GM23338 (cell line): ENCODE measurements around the gene ZCCHC17. TPM values are rescaled to one million over a fixed set of nuclear protein-coding genes. Genes with fewer than 3 reads are reported as not detected.

Experiments
- ATAC-seq: fragments of 200-7000 bp; cut with Tn5 transposase; 3 replicates; pipeline ENCODE4 v1.9.1; 2020
- DNase-seq: peaks from one replicate; pipeline ENCODE4 v3.0.0-alpha.2; 2015; ENCODE audit warnings: low spot score
- H2AFZ ChIP-seq: fragments of 200-600 bp; sonication (generic); 2 replicates; pipeline ENCODE4 v1.8.0; 2016; ENCODE audit warnings: antibody characterized with exemption, mild to moderate bottlenecking, moderate library complexity
- H3F3A ChIP-seq: fragments of 200-600 bp; sonication (generic); replicated peaks from 2 replicates; pipeline ENCODE4 v1.8.0; 2017; ENCODE audit warnings: antibody characterized with exemption, mixed run types, low read depth
- H3K27ac ChIP-seq: fragments of 200-600 bp; sonication (generic); 2 replicates; pipeline ENCODE4 v1.6.1; 2016; ENCODE audit warnings: low read depth
- H3K27me3 ChIP-seq: fragments of 200-600 bp; sonication (generic); 2 replicates; pipeline ENCODE4 v1.8.0; 2016; ENCODE audit warnings: mild to moderate bottlenecking, mixed run types, moderate library complexity; ENCODE audit not compliant: insufficient read depth
- H3K36me3 ChIP-seq: fragments of 200-600 bp; sonication (generic); 2 replicates; pipeline ENCODE4 v1.8.0; 2016; ENCODE audit warnings: mild to moderate bottlenecking; ENCODE audit not compliant: insufficient read depth
- H3K4me1 ChIP-seq: fragments of 200-600 bp; sonication (generic); 2 replicates; pipeline ENCODE4 v1.8.0; 2016; ENCODE audit warnings: mild to moderate bottlenecking, moderate library complexity; ENCODE audit not compliant: insufficient read depth
- H3K4me2 ChIP-seq: fragments of 200-600 bp; sonication (generic); 2 replicates; pipeline ENCODE4 v1.7.1; 2017; ENCODE audit warnings: mixed run types
- H3K4me3 ChIP-seq: fragments of 200-600 bp; sonication (generic); 2 replicates; pipeline ENCODE4 v1.6.1; 2016; ENCODE audit warnings: mixed run types
- H3K79me2 ChIP-seq: fragments of 200-600 bp; sonication (generic); replicated peaks from 2 replicates; pipeline ENCODE4 v1.8.0; 2017; ENCODE audit warnings: mild to moderate bottlenecking; ENCODE audit not compliant: insufficient read depth
- H3K9me2 ChIP-seq: fragments of 200-600 bp; sonication (generic); 2 replicates; pipeline ENCODE4 v1.8.0; 2017; ENCODE audit not compliant: insufficient read depth
- H4K20me1 ChIP-seq: fragments of 200-600 bp; sonication (generic); replicated peaks from 2 replicates; pipeline ENCODE4 v1.8.0; 2017; ENCODE audit warnings: mild to moderate bottlenecking; ENCODE audit not compliant: insufficient read depth
- H3K27ac Mint-ChIP-seq: 2 replicates; pipeline ENCODE4 v1.8.0; 2020; ENCODE audit warnings: inconsistent platforms, mild to moderate bottlenecking, moderate library complexity, mixed read lengths
- H3K27me3 Mint-ChIP-seq: 3 replicates; pipeline ENCODE4 v1.8.0; 2022; ENCODE audit warnings: low read depth, mild to moderate bottlenecking, moderate library complexity, mixed read lengths, inconsistent platforms; ENCODE audit not compliant: insufficient read depth, poor library complexity
- H3K36me3 Mint-ChIP-seq: 3 replicates; pipeline ENCODE4 v1.8.0; 2021; ENCODE audit warnings: low read depth, mild to moderate bottlenecking, inconsistent platforms, moderate library complexity, mixed read lengths
- H3K4me1 Mint-ChIP-seq: 3 replicates; pipeline ENCODE4 v1.8.0; 2020; ENCODE audit warnings: mild to moderate bottlenecking, inconsistent platforms, mixed read lengths
- H3K4me3 Mint-ChIP-seq: 3 replicates; pipeline ENCODE4 v1.8.0; 2021; ENCODE audit warnings: moderate library complexity, mild to moderate bottlenecking, inconsistent platforms, mixed read lengths
- H3K9me3 Mint-ChIP-seq: 3 replicates; pipeline ENCODE4 v1.8.0; 2020; ENCODE audit warnings: moderate library complexity, mild to moderate bottlenecking, inconsistent platforms, mixed read lengths
- CREB1 ChIP-seq: fragments of 250-450 bp; sonication (Bioruptor Pico); IDR thresholded peaks from 2 replicates; pipeline ENCODE4 v1.5.0; 2020; ENCODE audit warnings: low read depth, mild to moderate bottlenecking, moderate library complexity
- CTCF ChIP-seq, 2 experiments: fragments of 200-600 bp in 1 of 2; sonication (generic) in 1 of 2; conservative IDR thresholded peaks; 2 replicates each; pipeline versions ENCODE4 v1.5.1 to v1.6.1; 2016 to 2017; ENCODE audit warnings: antibody characterized with exemption in 2 of 2, low read depth in 2 of 2, mild to moderate bottlenecking in 2 of 2, moderate library complexity in 1 of 2
- EZH2 ChIP-seq: fragments of 200-600 bp; sonication (generic); IDR thresholded peaks from one replicate; pipeline ENCODE4 v1.8.0; 2017; ENCODE audit warnings: antibody characterized with exemption, mild to moderate bottlenecking, low read depth; ENCODE audit not compliant: unreplicated experiment
- EZH2phosphoT487 ChIP-seq: fragments of 200-600 bp; sonication (generic); IDR thresholded peaks from one replicate; pipeline ENCODE4 v1.8.1; 2018; ENCODE audit warnings: antibody characterized with exemption; ENCODE audit not compliant: unreplicated experiment
- JUNB ChIP-seq: IDR thresholded peaks from one replicate; pipeline ENCODE4 v1.6.1; 2016; ENCODE audit warnings: antibody characterized with exemption; ENCODE audit not compliant: unreplicated experiment
- POLR2AphosphoS5 ChIP-seq: IDR thresholded peaks from 2 replicates; pipeline ENCODE4 v1.6.1; 2016; ENCODE audit warnings: antibody characterized with exemption, low read depth
- ZNF331 ChIP-seq: fragments of 250-450 bp; sonication (Bioruptor Pico); IDR thresholded peaks from 2 replicates; pipeline ENCODE4 v1.5.0; 2020; ENCODE audit warnings: low read depth, mild to moderate bottlenecking, moderate library complexity
- ZNF462 ChIP-seq: fragments of 250-450 bp; sonication (Bioruptor Pico); IDR thresholded peaks from 2 replicates; pipeline ENCODE4 v1.5.0; 2020; ENCODE audit warnings: mild to moderate bottlenecking, moderate library complexity
- polyA plus RNA-seq: library from polyadenylated mRNA; unstranded; fragments of >200 nt; fragmentation: Nextera tagmentation; extraction: Ambion mirVana; gene quantifications from 2 replicates; pipeline ENCODE4 v1.2.1, GENCODE V29; 2016
- total RNA-seq: library from RNA; depleted of rRNA; stranded (reverse); fragments of >200 nt; shearing (Covaris generic); gene quantifications from 2 replicates; pipeline ENCODE4 v1.2.3, GENCODE V29; 2014

ZCCHC17 gene
- total and polyA plus RNA-seq, 2 experiments from 2014 or later = 40.1 to 134 TPM

- TF ChIP-seq EZH2phosphoT487 (no peak), EZH2 (no peak), POLR2AphosphoS5 (no peak)
These were observed 7.8 kb upstream of the ZCCHC17 start (continued) for GRCh38 chr1:31289021-31289420.

- no peak overlapping the region for H3K27ac Mint-ChIP-seq
- Histone ChIP-seq H3K9me2 (no peaks in the 10 kb centered on the region), H3K4me3 (peak overlapping the region; percentile 85), H3K27ac (peak overlapping the region; percentile 23), H3K4me2 (peak overlapping the region; percentile 86), H3K79me2 (peaks cover 86% of the 10 kb centered on the region), H3F3A (peaks cover 14% of the 10 kb centered on the region; the same call in 1 of the 2 replicates), H3K4me1 (peaks cover 4% of the 10 kb centered on the region), H2AFZ (0 out of 2 replicates have a peak overlapping the region, but pooled peaks have one; percentile 3), H4K20me1 (peaks cover 32% of the 10 kb centered on the region), H3K36me3 (peaks cover 34% of the 10 kb centered on the region), H3K27me3 (no peaks in the 10 kb centered on the region)
- H3K4me1 Mint-ChIP-seq = peaks cover 13% of the 10 kb centered on the region
- H3K36me3 Mint-ChIP-seq = peaks cover 43% of the 10 kb centered on the region
- no peak for DNase-seq
- ATAC-seq = no peak
- H3K4me3 Mint-ChIP-seq = no peak overlapping the region
- peaks cover 3% of the 10 kb centered on the region for H3K27me3 Mint-ChIP-seq
- TF ChIP-seq CREB1 (CRISPR knock-in tag) (no peak), ZNF331 (CRISPR knock-in tag) (no peak)
- no peaks in the 10 kb centered on the region for H3K9me3 Mint-ChIP-seq
These were observed 852 bp upstream of the ZCCHC17 start for GRCh38 chr1:31295874-31296485.

- H3K27ac Mint-ChIP-seq = no peak overlapping the region
- H3K4me1 Mint-ChIP-seq = peaks cover 13% of the 10 kb centered on the region
- peak; percentile 5 for ATAC-seq
- no peak overlapping the region for H3K4me3 Mint-ChIP-seq
- peaks cover 10% of the 10 kb centered on the region; the same call in 1 of the 2 replicates for H3F3A ChIP-seq
- peaks cover 27% of the 10 kb centered on the region for H3K36me3 Mint-ChIP-seq
- H3K9me2 ChIP-seq = no peaks in the 10 kb centered on the region
- peak overlapping the region; percentile 61 for H3K27ac ChIP-seq
- H3K4me1 ChIP-seq = peaks cover 4% of the 10 kb centered on the region
- peak; percentile 29 for DNase-seq
- peaks cover 3% of the 10 kb centered on the region for H3K27me3 Mint-ChIP-seq
- H4K20me1 ChIP-seq = peaks cover 27% of the 10 kb centered on the region
- peak overlapping the region; percentile 0; the same call in 1 of the 2 replicates for H2AFZ ChIP-seq
- peak overlapping the region; percentile 98 for H3K4me2 ChIP-seq
- peaks cover 18% of the 10 kb centered on the region for H3K36me3 ChIP-seq
- no peaks in the 10 kb centered on the region for H3K27me3 ChIP-seq
- H3K79me2 ChIP-seq = peaks cover 93% of the 10 kb centered on the region
- H3K4me3 ChIP-seq = peak overlapping the region; percentile 85
- H3K9me3 Mint-ChIP-seq = no peaks in the 10 kb centered on the region
- no peak for TF ChIP-seq POLR2AphosphoS5
- TF ChIP-seq ZNF462 (CRISPR knock-in tag) = no peak
- TF ChIP-seq CREB1 (CRISPR knock-in tag) = no peak
- TF ChIP-seq EZH2 = no peak
- no peak for TF ChIP-seq JUNB
- TF ChIP-seq CTCF (conservative IDR thresholded peaks at IDR 0.05; ENCODE audit: low read depth in 2 of 2) = no peak
- no peak for TF ChIP-seq EZH2phosphoT487
These were observed 730 bp downstream of the ZCCHC17 start for GRCh38 chr1:31297277-31298247.
